Stimulated activated CD4-positive, alpha-beta T cell treated with anti-CD3 and anti-CD28 coated beads, TNF-alpha, amount 100 ng/mL, for 48 hours (primary cell): ENCODE data around the gene GSTA5.
"Not testable (repeated sequence)": the region's sequence is repeated elsewhere in the genome, so short reads cannot be mapped to it uniquely, and the experiment has no call there.

Experiments used
- DNase-seq, 3 donors: peaks; one replicate each; pipeline ENCODE4 v3.0.0-alpha.2; 2020; ENCODE audit warnings: low read depth in 3 of 3

The GSTA5 gene

GRCh38 chr6:52789658-52790057 is 51.0 kb downstream of the GSTA5 start:
- not testable (repeated sequence) for DNase-seq

- DNase-seq, result no peak
Measured at GRCh38 chr6:52788478-52788877, 52.1 kb downstream of the GSTA5 start.

- DNase-seq, result no peak
Measured at GRCh38 chr6:52787917-52788316, 52.7 kb downstream of the GSTA5 start.

GRCh38 chr6:52786249-52786956 is 54.2 kb downstream of the GSTA5 start:
- DNase-seq, result no peak

GRCh38 chr6:52782696-52783274 is 57.8 kb downstream of the GSTA5 start:
- not testable (repeated sequence) for DNase-seq

GRCh38 chr6:52782209-52782608 is 58.4 kb downstream of the GSTA5 start:
- not testable (repeated sequence) for DNase-seq
